Measurements from ENCODE around the gene DCUN1D2.

DNA sequence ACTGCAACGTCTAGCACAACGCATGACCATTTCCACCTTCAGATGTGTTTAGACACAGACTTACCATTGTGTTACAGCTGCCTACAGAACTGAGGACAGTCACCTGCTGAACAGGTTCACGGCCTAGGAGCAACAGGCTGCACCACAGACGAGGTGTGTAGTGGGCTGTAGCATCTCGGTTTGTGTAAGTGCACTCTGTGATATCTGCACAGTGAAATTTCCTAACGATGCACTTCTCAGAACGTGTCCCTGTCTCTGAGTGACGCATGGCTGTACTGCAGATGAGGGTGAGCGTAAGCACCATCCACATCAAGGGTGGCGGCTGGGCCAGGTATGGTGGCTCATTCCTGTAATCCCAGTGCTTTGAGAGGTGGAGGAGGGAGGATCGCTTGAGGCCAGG, 15.2 kb downstream of the DCUN1D2 start:
- TF ChIP-seq, protein P1, sequence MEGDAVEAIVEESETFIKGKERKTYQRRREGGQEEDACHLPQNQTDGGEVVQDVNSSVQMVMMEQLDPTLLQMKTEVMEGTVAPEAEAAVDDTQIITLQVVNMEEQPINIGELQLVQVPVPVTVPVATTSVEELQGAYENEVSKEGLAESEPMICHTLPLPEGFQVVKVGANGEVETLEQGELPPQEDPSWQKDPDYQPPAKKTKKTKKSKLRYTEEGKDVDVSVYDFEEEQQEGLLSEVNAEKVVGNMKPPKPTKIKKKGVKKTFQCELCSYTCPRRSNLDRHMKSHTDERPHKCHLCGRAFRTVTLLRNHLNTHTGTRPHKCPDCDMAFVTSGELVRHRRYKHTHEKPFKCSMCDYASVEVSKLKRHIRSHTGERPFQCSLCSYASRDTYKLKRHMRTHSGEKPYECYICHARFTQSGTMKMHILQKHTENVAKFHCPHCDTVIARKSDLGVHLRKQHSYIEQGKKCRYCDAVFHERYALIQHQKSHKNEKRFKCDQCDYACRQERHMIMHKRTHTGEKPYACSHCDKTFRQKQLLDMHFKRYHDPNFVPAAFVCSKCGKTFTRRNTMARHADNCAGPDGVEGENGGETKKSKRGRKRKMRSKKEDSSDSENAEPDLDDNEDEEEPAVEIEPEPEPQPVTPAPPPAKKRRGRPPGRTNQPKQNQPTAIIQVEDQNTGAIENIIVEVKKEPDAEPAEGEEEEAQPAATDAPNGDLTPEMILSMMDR (IDR thresholded peaks at IDR 0.05), result no peak
- TF ChIP-seq POLR2A (IDR thresholded peaks at IDR 0.05), result no peak
